Activated effector memory CD4-positive, alpha-beta T cell treated with Interleukin-2 at 50 U/mL for 16 hours (primary cell): ENCODE data around the gene APOE.
"Not testable (repeated sequence)": the region's sequence is repeated elsewhere in the genome, so short reads cannot be mapped to it uniquely, and the experiment has no call there.

Experiments
- DNase-seq: peaks from one replicate; pipeline ENCODE4 v3.0.0-alpha.2; 2020

Gene APOE

GRCh38 chr19:44905437-44906160, at the start of gene APOE:
APOE (plus strand) TSS chr19:44905796; CDS start chr19:44906625, 829 bp downstream.
- no peak for DNase-seq

- no peak for DNase-seq
These were observed 49.0 kb upstream of the APOE start for GRCh38 chr19:44856421-44857083.

GRCh38 chr19:44857837-44858236, 47.8 kb upstream of the APOE start:
- no peak for DNase-seq

GRCh38 chr19:44861576-44861975, 44.0 kb upstream of the APOE start:
- DNase-seq: not testable (repeated sequence)

- DNase-seq: no peak
These were observed 41.6 kb upstream of the APOE start for GRCh38 chr19:44863990-44864389.

GRCh38 chr19:44865196-44865767, 40.3 kb upstream of the APOE start:
- no peak for DNase-seq

GRCh38 chr19:44866664-44867063, 38.9 kb upstream of the APOE start:
- no peak for DNase-seq

GRCh38 chr19:44867578-44867977, 38.0 kb upstream of the APOE start:
- DNase-seq: no peak

GRCh38 chr19:44869733-44870470, 35.7 kb upstream of the APOE start:
- DNase-seq: no peak

- no peak for DNase-seq
These were observed 33.8 kb upstream of the APOE start for GRCh38 chr19:44871809-44872208.

GRCh38 chr19:44872661-44873060, 32.9 kb upstream of the APOE start:
- no peak for DNase-seq

GRCh38 chr19:44874317-44874716, 31.3 kb upstream of the APOE start:
- no peak for DNase-seq

GRCh38 chr19:44875666-44876451, 29.7 kb upstream of the APOE start:
- DNase-seq: no peak

GRCh38 chr19:44876930-44877535, 28.6 kb upstream of the APOE start:
- DNase-seq: no peak

GRCh38 chr19:44878120-44878865, 27.3 kb upstream of the APOE start:
- DNase-seq: no peak

GRCh38 chr19:44879309-44880065, 26.1 kb upstream of the APOE start:
- DNase-seq: no peak

GRCh38 chr19:44882063-44882462, 23.5 kb upstream of the APOE start:
- no peak for DNase-seq

GRCh38 chr19:44882619-44883397, 22.8 kb upstream of the APOE start:
- not testable (repeated sequence) for DNase-seq

- DNase-seq: no peak
These were observed 21.7 kb upstream of the APOE start for GRCh38 chr19:44883922-44884321.

GRCh38 chr19:44884566-44884965, 21.0 kb upstream of the APOE start:
- DNase-seq: no peak
